Measurements from ENCODE around the gene SLC6A3.

- TF ChIP-seq CTCF (conservative IDR thresholded peaks at IDR 0.05; ENCODE audit: low read length) (no peak), EZH2phosphoT487 (IDR thresholded peaks at IDR 0.05; ENCODE audit: borderline replicate concordance, low read depth, low read length) (no peak)
These were observed 5.1 kb downstream of the SLC6A3 start for GRCh38 chr5:1440098-1440493.

Measured in OCI-LY7 (cell line).